ENCODE measurements around the gene SOX6. TPM values are rescaled to one million over a fixed set of nuclear protein-coding genes. Genes with fewer than 3 reads are reported as not detected.

Gene SOX6
- total RNA-seq, 2 donors from 2014 or later = 7.6 to 7.8 TPM

DNA sequence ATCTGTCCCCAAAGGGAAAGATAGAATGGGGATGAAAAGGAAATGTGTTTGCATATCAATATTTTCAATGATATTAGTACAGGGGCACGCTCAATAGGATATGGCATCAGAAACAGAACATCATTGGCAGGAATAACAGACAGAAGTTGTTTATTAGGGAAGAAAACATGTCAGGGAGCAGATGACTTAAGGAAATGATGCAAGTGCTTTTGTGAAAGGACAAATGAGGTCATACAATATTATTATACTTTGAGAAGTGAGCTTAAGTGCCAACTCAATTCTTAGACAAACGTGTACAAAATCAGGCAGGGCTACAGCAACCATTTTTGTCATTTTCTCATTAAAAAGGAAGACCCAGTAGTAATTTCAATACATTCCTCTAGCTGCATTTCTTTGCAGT lies 388.4 kb downstream of the SOX6 start:
- DNase-seq (no peak), ATAC-seq (no peak)
- intact Hi-C loops (cut with DNase I, micrococcal nuclease) = no loop called here

DNA sequence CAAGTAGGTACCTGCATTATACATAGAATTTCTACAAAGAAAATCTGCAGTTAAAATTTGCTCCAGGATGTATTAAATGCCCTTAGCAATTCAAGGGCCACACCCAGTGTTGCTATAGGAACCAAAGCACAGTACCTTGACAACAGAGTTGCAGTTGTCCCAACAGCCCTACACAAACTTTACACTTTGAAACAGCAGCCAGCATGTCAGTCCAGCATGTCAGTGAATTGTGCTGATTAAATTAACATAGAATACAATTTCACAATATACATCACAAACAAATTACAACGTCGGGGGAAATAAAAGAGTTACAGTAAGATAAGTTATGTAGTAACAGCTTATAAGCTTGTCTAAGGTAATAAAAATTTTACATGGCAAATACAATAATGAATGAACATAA lies 389.2 kb downstream of the SOX6 start:
- ATAC-seq (peak; percentile 94), DNase-seq (peak; percentile 68 to 74)
- intact Hi-C loops (cut with DNase I, micrococcal nuclease) = no loop called here

DNA sequence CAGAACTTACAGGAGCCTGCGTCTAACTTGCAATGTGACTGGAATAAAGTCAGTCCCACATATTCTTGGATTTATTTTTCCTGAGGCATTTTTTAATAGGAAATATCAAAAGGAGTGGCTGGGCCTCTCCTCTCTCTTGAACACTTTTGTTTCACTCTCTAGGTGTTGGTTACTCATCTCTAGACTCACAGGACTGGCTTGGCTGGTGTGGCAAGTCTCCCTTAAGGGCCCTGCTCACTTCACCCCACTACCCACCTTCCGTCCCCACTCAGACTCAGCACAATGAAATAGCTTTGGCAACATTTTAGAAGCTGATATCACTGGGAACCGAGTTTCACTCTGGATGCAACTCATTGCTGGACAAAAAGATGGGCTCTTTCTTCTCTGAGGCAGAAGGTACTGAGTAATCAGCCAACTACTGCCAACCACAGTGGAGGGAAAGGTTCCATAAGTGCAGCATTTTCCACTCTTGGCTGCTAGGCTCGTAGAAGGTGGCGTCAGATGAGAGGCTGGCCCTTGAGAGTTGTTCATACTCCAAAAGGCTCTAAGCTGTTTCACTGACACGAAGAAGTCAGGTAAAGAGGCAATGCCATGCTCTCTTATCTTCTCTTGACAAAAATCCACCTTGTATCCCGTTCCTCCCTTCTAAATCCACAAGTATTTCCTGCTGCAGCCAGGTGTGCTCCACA lies 390.6 kb downstream of the SOX6 start:
- DNase-seq (peak in 1 of 2 donors; percentile 23), ATAC-seq (peak; percentile 38)
- intact Hi-C loops (cut with DNase I, micrococcal nuclease) = no loop called here

DNA sequence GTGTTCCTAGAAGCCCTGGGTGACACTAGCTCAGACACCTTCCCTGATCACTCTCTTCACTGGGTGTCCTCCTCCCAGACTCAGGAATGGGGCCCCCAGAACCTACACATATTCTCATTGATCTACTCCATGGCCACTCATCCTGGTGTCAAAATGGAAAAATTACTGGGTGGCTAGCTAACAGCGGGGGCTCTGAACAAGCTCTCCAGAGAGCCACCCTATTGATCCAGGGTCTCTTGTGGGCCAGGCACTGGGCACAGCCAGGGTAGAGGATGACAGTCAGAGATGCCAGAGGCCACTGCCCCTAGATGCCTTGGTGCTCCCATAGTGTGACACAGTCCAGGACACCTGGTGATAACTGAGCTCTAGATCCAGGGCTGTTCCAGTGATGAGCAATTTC lies 393.1 kb downstream of the SOX6 start:
- intact Hi-C loops (cut with DNase I, micrococcal nuclease) = no loop called here
- ATAC-seq = no peak
- DNase-seq = no peak

DNA sequence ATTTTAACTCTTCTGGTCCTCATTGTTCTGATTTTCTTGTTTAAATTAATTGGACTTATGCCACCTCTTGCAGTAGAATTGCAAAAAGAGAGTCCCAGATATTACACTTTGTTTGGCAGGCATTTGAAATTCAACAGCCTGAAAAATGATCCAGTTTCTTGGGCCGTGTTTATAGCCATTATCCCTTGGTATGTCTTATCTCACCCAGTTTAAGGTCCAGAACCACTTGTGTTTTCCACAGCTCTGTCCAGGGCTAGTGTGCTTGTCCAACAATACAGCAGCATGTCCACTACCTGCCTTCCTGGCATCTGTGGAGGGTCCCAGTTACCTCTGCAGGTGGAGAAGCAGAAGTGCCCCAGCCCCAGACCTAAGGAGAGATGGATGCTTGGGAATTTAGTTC lies 397.4 kb downstream of the SOX6 start:
- no peak for ATAC-seq
- DNase-seq = no peak
- intact Hi-C loops (cut with DNase I, micrococcal nuclease) = no loop called here

DNA sequence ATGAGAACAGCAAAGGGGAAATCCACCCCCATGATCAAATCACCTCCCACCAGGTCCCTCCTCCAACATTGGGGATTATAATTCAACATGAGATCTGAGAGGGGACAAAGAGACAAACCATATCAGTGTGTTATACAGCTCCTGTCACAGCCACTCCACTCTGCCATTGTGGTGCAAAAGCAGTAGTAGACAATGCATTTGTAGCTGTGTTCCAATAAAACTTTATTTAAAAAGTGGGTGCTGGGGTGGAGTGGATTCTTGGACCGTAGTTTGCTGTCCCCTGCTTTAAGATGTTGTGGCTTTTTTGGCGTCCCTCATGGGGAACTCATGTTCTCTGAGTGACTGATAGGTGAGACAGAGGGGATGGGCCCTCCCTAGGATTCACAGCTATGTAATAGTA lies 399.1 kb downstream of the SOX6 start:
- ATAC-seq (no peak), DNase-seq (no peak)
- intact Hi-C loops (cut with DNase I, micrococcal nuclease) = no loop called here

DNA sequence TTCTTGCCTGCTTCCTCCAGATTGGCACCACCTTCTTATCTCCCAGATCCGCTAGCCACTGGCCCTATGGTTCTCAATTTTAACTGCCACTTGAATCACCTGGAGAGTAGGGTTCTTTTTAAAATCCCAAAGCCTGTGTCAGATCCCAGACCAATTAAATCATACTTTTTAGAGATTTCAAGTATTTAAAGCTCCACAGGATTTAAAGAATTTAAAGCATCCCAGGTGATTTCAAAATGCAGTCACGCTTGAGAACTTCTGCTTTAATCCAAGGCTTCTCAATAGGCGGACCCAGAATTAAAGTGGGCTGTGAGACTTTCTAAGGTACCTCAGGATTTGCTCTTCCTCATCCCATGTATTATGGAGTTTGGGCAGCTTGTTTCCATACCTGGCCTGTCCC lies 400.0 kb downstream of the SOX6 start:
- no peak for DNase-seq
- intact Hi-C loops (cut with DNase I, micrococcal nuclease) = no loop called here
- ATAC-seq = no peak

DNA sequence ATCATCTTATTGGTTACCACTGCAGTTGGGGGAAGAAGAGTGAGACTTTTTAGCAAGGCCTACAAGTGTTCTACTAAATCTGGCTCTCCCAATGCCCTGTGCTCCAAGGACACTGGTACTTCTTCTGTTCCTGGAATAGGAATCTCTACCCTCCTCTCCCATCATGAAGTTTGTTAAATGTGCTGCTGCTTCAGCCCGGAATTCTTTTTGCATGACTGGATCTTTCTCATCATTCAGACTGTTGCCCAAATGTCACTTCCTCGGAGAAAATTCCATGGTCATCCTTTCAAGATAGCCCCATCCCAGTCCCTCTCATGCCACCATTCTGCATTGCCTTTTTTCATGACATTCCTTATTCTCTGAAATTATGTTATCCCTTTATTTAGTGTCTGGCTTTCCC lies 400.8 kb downstream of the SOX6 start:
- ATAC-seq (no peak), DNase-seq (no peak)
- intact Hi-C loops (cut with DNase I, micrococcal nuclease) = no loop called here

DNA sequence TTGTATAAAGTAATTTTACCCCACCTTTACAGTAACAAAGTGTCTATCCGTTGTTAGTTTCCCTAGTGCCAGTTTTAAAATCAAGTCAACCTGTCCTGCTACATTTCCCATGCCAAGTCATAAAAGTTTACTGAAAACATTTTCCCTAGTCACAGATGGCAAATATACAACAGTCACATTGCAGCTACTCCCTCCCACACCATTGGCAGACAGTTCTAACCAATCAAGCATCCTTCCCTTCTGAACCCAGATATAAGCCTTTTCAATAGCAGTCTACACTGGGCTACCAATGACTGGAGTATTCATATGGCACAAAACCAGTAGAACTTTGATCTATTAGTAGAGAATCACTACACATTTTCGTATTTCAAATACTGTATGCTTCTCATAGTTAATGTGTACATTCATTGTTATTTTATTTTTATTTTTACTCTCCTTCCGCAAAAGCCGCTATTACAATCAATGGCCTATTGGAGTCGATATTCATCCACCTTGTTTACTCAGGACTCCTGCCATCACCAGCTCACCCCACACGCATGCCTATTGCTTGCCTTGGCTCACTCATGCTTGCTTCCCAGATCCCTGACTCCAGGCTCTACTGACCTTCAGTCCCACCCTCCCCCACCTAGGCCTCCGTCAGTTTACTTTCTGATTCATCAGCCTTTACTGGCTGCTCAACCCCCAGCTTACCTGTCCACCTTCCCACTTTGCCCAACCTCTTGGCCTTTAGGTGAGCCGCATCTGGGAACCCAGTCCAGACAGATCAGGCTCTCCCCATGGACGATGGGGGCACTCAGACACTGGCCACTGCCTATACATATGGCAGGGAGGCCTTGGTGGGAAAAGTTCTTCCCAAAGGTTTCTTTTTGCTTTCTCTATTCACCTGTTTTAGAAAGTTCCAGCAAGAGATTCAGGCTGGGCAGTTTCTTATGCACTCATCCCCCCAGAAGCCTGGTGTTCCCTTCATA lies 408.4 kb downstream of the SOX6 start:
- DNase-seq = no peak
- intact Hi-C loops (cut with DNase I, micrococcal nuclease) = no loop called here
- no peak for ATAC-seq

DNA sequence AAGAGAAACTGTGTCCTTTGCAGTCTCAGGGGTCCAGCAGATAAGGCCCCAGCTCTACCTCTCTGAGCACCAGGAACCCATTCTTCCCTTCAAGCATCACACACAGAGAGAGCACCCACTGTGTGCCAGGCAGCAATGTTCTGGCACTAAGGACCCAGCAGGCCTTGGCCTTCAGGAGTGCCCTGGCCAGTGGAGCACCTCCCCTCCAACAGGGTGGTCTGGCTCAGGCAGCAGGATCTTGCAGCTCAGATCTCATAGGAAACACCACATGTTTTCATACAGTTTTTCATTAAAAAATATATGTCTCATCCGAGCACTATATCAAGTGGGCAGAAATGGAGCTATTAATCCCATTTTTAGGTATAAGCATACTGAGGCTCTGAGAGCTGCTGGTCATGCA lies 410.6 kb downstream of the SOX6 start:
- intact Hi-C loops (cut with DNase I, micrococcal nuclease) = no loop called here
- no peak for DNase-seq
- ATAC-seq = no peak

DNA sequence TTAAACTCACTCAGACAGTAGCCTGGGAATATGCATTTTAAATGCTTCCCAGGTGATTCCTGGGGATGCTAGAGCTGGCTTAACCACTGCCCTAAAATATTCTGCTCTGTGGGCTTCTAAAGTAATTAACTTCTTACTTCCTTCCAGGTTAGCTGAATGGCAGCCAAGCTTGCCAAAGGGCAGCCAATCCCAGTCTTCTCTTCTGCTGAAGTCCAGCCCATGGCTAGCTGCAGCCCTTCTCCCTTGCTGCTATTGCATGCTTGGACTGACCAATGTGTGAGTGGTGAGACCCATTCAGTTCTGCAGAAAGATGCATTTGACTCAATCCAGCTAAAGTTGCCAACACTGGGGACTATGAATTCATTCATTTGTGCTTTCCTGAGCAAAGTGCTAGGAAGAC lies 411.9 kb downstream of the SOX6 start:
- intact Hi-C loops (cut with DNase I, micrococcal nuclease) = no loop called here
- DNase-seq (peak; percentile 53 to 54), ATAC-seq (peak; percentile 94)

DNA sequence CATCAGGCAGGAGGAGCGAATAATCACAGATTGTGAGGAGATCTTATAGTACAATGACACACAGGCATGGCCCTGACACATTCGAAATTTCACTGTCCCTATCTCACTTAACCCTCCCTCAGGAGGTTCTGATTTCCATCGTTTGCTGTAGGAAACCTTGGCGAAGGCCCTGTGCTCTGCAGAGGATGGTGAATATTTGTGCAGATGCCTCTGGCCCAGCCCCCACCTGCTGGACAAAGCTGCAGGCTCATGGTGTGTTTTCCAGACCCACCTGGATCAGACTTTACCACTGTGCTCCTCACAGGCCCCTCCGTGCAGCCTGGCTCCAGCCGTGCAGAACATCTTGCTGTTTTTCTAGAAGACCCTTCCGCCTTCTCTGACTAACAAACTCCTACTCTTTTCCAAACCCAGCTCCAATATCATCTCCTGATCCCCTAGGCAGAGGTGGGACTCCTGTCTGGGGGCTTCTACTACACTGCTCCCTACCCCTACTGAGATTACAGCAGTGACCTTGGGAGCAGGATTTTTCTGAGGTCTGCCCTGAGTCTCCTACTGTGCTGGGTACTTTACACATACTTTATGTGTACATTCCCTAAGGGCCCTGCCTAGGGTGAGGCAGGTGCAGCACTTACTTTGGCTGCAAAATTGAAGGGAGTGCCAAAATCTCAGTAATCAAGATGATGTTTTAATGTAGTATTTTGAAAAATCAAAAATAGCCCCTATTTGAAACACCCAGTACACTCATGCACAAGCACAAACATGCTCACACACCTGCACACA lies 412.7 kb downstream of the SOX6 start:
- intact Hi-C loops (cut with DNase I, micrococcal nuclease) = no loop called here
- DNase-seq (no peak), ATAC-seq (peak; percentile 66)

DNA sequence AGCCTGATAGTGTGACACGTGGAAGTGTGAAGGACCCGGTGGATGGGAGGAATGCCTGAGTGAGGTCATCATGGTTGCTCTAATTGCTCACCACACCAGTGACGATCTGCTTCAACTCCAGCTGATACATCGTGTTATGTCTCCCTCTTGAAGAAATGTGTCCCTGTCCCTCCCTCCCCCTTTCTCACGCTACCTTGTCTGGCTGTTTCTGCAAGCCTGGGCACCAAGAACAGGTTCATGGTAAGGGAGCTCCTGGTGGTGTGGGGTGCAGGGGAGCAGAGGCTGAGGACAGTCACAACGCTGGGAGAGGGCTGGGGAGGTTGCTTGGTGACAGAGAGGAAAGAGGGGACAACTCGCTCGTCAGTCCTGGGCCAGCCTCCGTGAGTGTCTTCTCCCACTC lies 413.4 kb downstream of the SOX6 start:
- intact Hi-C loops (cut with DNase I, micrococcal nuclease) = no loop called here
- DNase-seq (no peak), ATAC-seq (no peak)

DNA sequence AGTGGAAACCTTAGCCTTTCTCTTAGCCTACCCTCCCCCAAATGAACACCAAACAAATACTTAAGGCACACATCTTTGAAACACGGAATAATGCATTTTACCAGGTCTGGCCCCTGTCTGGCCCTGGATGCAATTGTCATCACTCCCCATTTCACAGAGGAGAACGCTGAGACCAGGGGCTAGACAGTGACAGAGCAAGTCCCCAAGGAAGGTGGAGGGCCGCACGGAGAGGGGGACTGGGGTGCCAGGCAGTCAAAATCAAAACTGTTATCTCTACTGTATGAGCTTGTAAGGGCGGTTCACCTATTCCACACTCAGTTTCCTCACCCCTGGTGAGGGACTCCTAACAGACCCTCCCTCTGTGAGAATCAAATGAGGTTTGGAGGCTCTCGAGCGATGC lies 414.2 kb downstream of the SOX6 start:
- ATAC-seq = no peak
- intact Hi-C loops (cut with DNase I, micrococcal nuclease) = no loop called here
- DNase-seq = no peak

DNA sequence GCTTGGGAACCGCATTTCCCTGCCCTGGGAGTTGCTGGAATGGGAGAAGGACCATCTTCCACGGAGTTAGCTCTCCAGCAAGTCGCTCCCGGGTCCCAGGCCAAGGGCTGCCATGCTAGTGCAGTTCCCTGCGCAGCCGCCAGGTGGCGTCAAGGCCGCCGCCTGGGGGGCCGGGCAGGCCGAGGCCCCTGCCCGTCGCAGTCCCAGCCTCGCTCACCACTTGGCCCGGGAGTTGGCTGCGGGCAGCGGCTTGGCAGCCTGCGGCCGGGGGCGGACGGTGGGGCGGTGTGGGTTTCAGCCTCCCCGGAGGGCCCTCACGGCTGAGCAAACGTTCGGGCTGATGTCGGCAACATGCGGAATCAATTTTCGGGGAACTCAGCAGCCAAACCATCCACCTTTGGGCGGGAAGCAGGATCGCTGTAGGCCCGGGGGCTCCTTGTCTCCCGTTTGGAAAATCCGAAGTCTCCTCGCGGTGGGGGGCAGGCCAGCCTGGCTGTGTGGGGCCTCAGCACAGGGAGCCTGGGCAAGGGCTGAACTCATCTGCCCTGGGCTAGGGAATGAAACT lies 415.1 kb downstream of the SOX6 start:
- DNase-seq = no peak
- intact Hi-C loops (cut with DNase I, micrococcal nuclease) = no loop called here
- no peak for ATAC-seq

DNA sequence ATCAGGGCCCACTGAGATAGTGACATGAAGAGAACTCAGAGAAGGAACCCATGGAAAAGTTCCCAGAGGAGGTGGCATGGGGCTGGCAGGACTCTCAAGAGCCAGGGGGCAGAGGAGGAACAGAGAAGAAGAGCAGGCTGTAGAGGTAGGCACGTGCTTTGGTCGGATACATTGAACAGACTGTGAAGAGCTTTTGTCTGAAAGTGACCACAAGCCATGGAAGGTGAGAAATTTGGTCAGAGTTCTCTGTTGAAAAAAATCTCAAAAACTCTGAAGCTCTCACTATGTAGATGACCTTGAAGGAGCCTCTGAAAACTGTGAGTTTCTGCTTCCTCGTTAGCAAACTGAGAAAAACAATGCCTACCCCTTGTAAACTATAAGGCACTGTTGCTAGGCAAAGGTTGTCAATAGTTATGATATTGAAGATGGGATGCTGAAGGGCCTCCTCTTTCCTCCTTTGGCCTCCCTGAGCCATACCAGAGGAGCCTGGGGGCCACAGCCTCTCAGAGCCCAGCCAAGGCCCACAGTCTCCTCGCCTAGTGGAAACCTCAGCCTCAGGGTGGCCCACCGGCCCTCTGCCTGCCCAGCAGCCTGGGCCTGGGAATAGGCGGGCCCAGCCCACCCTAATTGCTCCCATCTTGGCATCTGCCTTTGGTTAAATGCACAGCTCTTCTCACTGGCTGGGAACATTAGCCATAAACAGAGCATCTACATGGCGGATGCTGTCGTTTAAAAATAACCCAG lies 415.7 kb downstream of the SOX6 start:
- DNase-seq (no peak), ATAC-seq (no peak)
- intact Hi-C loops (cut with DNase I, micrococcal nuclease) = no loop called here

DNA sequence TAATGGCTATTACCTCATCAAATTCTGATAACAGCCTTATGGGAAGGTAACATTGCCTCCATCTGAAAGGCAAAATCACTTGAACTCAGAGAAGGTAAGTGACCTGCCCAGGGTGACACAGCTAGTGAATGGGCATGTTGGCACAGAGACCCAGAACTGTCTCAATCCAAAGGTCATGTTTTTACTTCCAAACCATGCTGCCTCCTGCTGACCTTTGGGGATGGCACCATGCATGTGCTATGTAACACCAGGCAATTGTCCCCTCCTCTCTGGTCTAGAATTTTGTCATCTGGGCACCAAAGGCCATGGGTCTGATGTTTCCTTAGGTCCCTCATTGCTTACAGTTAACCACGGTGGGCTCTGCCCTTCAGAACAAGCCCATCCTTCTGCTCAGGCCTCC lies 417.4 kb downstream of the SOX6 start:
- DNase-seq (no peak), ATAC-seq (no peak)
- intact Hi-C loops (cut with DNase I, micrococcal nuclease) = no loop called here

DNA sequence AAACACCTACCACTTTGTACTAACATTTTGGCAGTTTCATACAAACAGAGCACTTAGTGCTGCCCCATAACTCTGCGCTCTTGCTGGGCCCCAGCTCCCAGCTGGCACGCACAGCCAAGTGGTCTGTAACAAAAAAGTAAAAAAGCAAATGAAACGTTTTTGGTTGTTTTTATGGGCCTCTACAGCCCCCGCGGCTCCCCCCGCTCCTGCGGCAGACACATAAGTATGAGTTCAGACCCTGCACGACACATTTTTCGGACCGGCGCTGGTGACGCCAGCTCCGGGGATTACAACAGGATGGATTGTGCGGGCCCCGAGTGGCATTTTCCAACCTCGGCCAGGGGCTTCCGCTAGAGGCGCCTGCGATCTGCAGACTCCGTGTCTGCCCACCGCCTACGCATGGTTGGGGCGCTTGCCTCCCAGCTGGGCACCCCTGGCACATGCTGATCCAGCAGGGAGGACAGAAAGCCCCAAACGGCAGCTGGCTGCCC lies 418.2 kb downstream of the SOX6 start:
- intact Hi-C loops (cut with DNase I, micrococcal nuclease) = no loop called here
- no peak for DNase-seq

More for the DNA sequence above, 418.2 kb downstream of the SOX6 start:
- no peak for ATAC-seq
